H1 (cell line): ENCODE measurements around the gene ACSM2B. TPM values are rescaled to one million over a fixed set of nuclear protein-coding genes. Genes with fewer than 3 reads are reported as not detected.

ENCODE experiments used
- CTCF ChIA-PET: fragments of 300-600 bp; sonication (Branson Sonifier 250); formaldehyde crosslinking; loops from one replicate; lab custom pipeline; 2021; ENCODE audit not compliant: partially characterized antibody; lab: Charles Lee
- POLR2A ChIA-PET: fragments of 300-600 bp; sonication (Branson Sonifier 250); formaldehyde crosslinking; loops from one replicate; lab custom pipeline; 2021; ENCODE audit warnings: inconsistent platforms; ENCODE audit not compliant: partially characterized antibody; lab: Charles Lee
- DNase-seq, 2 experiments: peaks; one replicate each; pipeline versions ENCODE4 v3.0.0 to v3.0.0-alpha.2; 2010 to 2022; ENCODE audit warnings: low spot score in 2 of 2, low read depth in 1 of 2, mixed read lengths in 1 of 2
- FAIRE-seq: peaks from 2 replicates; lab custom pipeline; 2011; peaks lifted over from hg19 to GRCh38; lab: Jason Lieb, UNC
- H2AFZ ChIP-seq: 2 replicates; pipeline ENCODE4 v1.8.1; 2012; ENCODE audit warnings: low read length, inconsistent platforms
- H2AK5ac ChIP-seq: 2 replicates; pipeline ENCODE4 v1.6.1; 2013; ENCODE audit warnings: low read depth, low read length
- H2BK120ac ChIP-seq: replicated peaks from 2 replicates; pipeline ENCODE3; 2013; ENCODE audit warnings: low read depth, low read length, inconsistent platforms
- H2BK12ac ChIP-seq: 2 replicates; pipeline ENCODE4 v1.6.1; 2013; ENCODE audit warnings: low read depth, low read length
- H2BK15ac ChIP-seq: 2 replicates; pipeline ENCODE4 v1.6.1; 2013; ENCODE audit warnings: low read length
- H2BK20ac ChIP-seq: 2 replicates; pipeline ENCODE4 v1.6.1; 2013; ENCODE audit warnings: low read length
- H2BK5ac ChIP-seq: 2 replicates; pipeline ENCODE4 v1.6.1; 2013; ENCODE audit warnings: low read depth, low read length
- H3K14ac ChIP-seq: 2 replicates; pipeline ENCODE4 v1.6.1; 2013; ENCODE audit warnings: inconsistent platforms; ENCODE audit not compliant: insufficient read length
- H3K18ac ChIP-seq: 2 replicates; pipeline ENCODE4 v1.6.1; 2013; ENCODE audit warnings: low read length; ENCODE audit errors: extremely low read depth
- H3K23ac ChIP-seq: 2 replicates; pipeline ENCODE4 v1.6.1; 2013; ENCODE audit warnings: inconsistent platforms; ENCODE audit not compliant: insufficient read length
- H3K23me2 ChIP-seq: 2 replicates; pipeline ENCODE4 v1.6.1; 2013; ENCODE audit warnings: low read depth, low read length
- H3K27ac ChIP-seq: 2 replicates; pipeline ENCODE4 v1.6.1; 2011; ENCODE audit warnings: low read depth, low read length, inconsistent platforms
- H3K27me3 ChIP-seq, 4 experiments: replicated peaks in 1 of 4; 1 replicate in 1 of 4; 2 replicates in 3 of 4; pipeline versions ENCODE4 v1.6.1 to v1.8.1; 2011 to 2013; ENCODE audit warnings: low read length in 3 of 4, mild to moderate bottlenecking in 3 of 4, inconsistent platforms in 2 of 4, mixed read lengths in 2 of 4, moderate library complexity in 1 of 4; ENCODE audit not compliant: control insufficient read depth in 3 of 4, insufficient read depth in 3 of 4; ENCODE audit errors: extremely low read depth in 1 of 4
- H3K36me3 ChIP-seq, 4 experiments: 2 replicates each; pipeline versions ENCODE4 v1.6.1 to v1.8.1; 2011 to 2013; ENCODE audit warnings: mild to moderate bottlenecking in 4 of 4, low read length in 3 of 4, moderate library complexity in 2 of 4, control low read depth in 1 of 4, inconsistent platforms in 1 of 4; ENCODE audit not compliant: insufficient read depth in 4 of 4, control insufficient read depth in 2 of 4
- H3K4ac ChIP-seq: replicated peaks from 2 replicates; pipeline ENCODE3; 2013; ENCODE audit warnings: low read length, low read depth, mixed read lengths, inconsistent platforms; ENCODE audit not compliant: insufficient read length
- H3K4me1 ChIP-seq, 4 experiments: replicated peaks in 1 of 4; 1 replicate in 1 of 4; 2 replicates in 3 of 4; pipeline versions ENCODE4 v1.6.1 to v1.8.1; 2011 to 2013; ENCODE audit warnings: low read length in 3 of 4, inconsistent platforms in 2 of 4, mixed read lengths in 1 of 4; ENCODE audit not compliant: insufficient read depth in 4 of 4, control insufficient read depth in 3 of 4
- H3K4me2 ChIP-seq, 2 experiments: 2 replicates each; pipeline versions ENCODE4 v1.6.1 to v1.8.1; 2011 to 2013; ENCODE audit warnings: low read depth in 2 of 2, low read length in 2 of 2, control low read depth in 1 of 2, inconsistent platforms in 1 of 2, mild to moderate bottlenecking in 1 of 2; ENCODE audit not compliant: insufficient read depth in 1 of 2
- H3K4me3 ChIP-seq, 4 experiments: fragments of 200-600, 300-600 bp in 1 of 4; sonication (generic), shearing (Covaris generic), sonication (Bioruptor Twin) in 1 of 4; 2 replicates each; pipeline versions ENCODE4 v1.5.1 to v1.8.1; 2011 to 2016; ENCODE audit warnings: low read length in 4 of 4, low read depth in 3 of 4, control low read depth in 2 of 4, inconsistent platforms in 2 of 4, mild to moderate bottlenecking in 2 of 4, mixed read lengths in 1 of 4, moderate library complexity in 1 of 4; ENCODE audit not compliant: insufficient read depth in 2 of 4; ENCODE audit errors: extremely low read depth in 1 of 4
- H3K56ac ChIP-seq: replicated peaks from 2 replicates; pipeline ENCODE3; 2013; ENCODE audit warnings: low read depth, mild to moderate bottlenecking, mixed read lengths, low read length, inconsistent platforms; ENCODE audit not compliant: insufficient read length
- H3K79me1 ChIP-seq: 2 replicates; pipeline ENCODE4 v1.6.1; 2013; ENCODE audit warnings: low read depth, low read length, control low read depth
- H3K79me2 ChIP-seq, 2 experiments: 2 replicates each; pipeline versions ENCODE4 v1.6.1 to v1.8.1; 2012 to 2013; ENCODE audit warnings: low read length in 2 of 2, mild to moderate bottlenecking in 2 of 2, inconsistent platforms in 1 of 2; ENCODE audit not compliant: insufficient read depth in 2 of 2, control insufficient read depth in 1 of 2
- H3K9ac ChIP-seq, 4 experiments: replicated peaks in 1 of 4; 1 replicate in 1 of 4; 2 replicates in 3 of 4; pipeline versions ENCODE4 v1.6.1 to v1.8.1; 2011 to 2013; ENCODE audit warnings: low read depth in 3 of 4, low read length in 3 of 4, control low read depth in 2 of 4, mild to moderate bottlenecking in 2 of 4, moderate library complexity in 2 of 4, inconsistent platforms in 1 of 4; ENCODE audit errors: extremely low read depth in 1 of 4
- H3K9me3 ChIP-seq, 2 experiments: 2 replicates each; pipeline versions ENCODE4 v1.6.1 to v1.8.1; 2012 to 2013; ENCODE audit warnings: mild to moderate bottlenecking in 2 of 2, moderate library complexity in 2 of 2, control low read depth in 1 of 2, inconsistent platforms in 1 of 2, low read depth in 1 of 2, low read length in 1 of 2, mixed read lengths in 1 of 2; ENCODE audit not compliant: insufficient read depth in 2 of 2
- H4K20me1 ChIP-seq, 2 experiments: replicated peaks in 1 of 2; 2 replicates each; pipeline versions ENCODE3 to v1.8.1; 2011 to 2013; ENCODE audit warnings: inconsistent platforms in 2 of 2, low read length in 2 of 2, mild to moderate bottlenecking in 1 of 2; ENCODE audit not compliant: insufficient read depth in 2 of 2, control insufficient read depth in 1 of 2
- H4K5ac ChIP-seq: 2 replicates; pipeline ENCODE4 v1.6.1; 2013; ENCODE audit warnings: low read length, low read depth, mixed read lengths, inconsistent platforms; ENCODE audit not compliant: insufficient read length
- H4K8ac ChIP-seq: 2 replicates; pipeline ENCODE4 v1.8.0; 2013; ENCODE audit warnings: mild to moderate bottlenecking, moderate library complexity, low read length, inconsistent platforms; ENCODE audit not compliant: insufficient read depth; ENCODE audit errors: extremely low read depth
- H4K91ac ChIP-seq: replicated peaks from 2 replicates; pipeline ENCODE3; 2013; ENCODE audit warnings: low read length, mixed read lengths, inconsistent platforms; ENCODE audit not compliant: insufficient read length
- BACH1 ChIP-seq: IDR thresholded peaks from 2 replicates; pipeline ENCODE4 v1.6.1; 2012; ENCODE audit warnings: low read length, improper control_type of control experiment
- CHD1 ChIP-seq: IDR thresholded peaks from 2 replicates; pipeline ENCODE4 v1.6.1; 2012; ENCODE audit warnings: low read depth, low read length, improper control_type of control experiment
- CHD2 ChIP-seq: IDR thresholded peaks from 2 replicates; pipeline ENCODE4 v1.6.1; 2012; ENCODE audit warnings: low read length, improper control_type of control experiment
- CTBP2 ChIP-seq: IDR thresholded peaks from 2 replicates; pipeline ENCODE4 v1.7.0; 2011; ENCODE audit warnings: borderline replicate concordance, mild to moderate bottlenecking, moderate library complexity, mixed read lengths, low read length; ENCODE audit not compliant: insufficient read depth, insufficient read length
- CTCF ChIP-seq, 3 experiments: IDR thresholded peaks; 1 replicate in 2 of 3; 2 replicates in 1 of 3; pipeline versions ENCODE4 v1.5.1 to v1.6.1; 2011; ENCODE audit warnings: low read length in 3 of 3, mild to moderate bottlenecking in 3 of 3, inconsistent platforms in 2 of 3, low read depth in 1 of 3, moderate library complexity in 1 of 3; ENCODE audit not compliant: insufficient read depth in 1 of 3; ENCODE audit errors: control extremely low read depth in 1 of 3
- POLR2AphosphoS5 ChIP-seq: IDR thresholded peaks from 2 replicates; pipeline ENCODE4 v1.6.1; 2011; ENCODE audit warnings: low read depth, low read length
- RAD21 ChIP-seq, 2 experiments: IDR thresholded peaks in 1 of 2; conservative IDR thresholded peaks in 1 of 2; 2 replicates each; pipeline ENCODE4 v1.6.1; 2011; ENCODE audit warnings: low read depth in 2 of 2, low read length in 2 of 2, improper control_type of control experiment in 1 of 2, inconsistent platforms in 1 of 2, mild to moderate bottlenecking in 1 of 2, moderate library complexity in 1 of 2
- SP1 ChIP-seq: IDR thresholded peaks from 2 replicates; pipeline ENCODE4 v1.6.1; 2011; ENCODE audit warnings: low read depth, low read length
- SP4 ChIP-seq: IDR thresholded peaks from 2 replicates; pipeline ENCODE4 v1.6.1; 2012; ENCODE audit warnings: low read length, inconsistent platforms
- TAF1 ChIP-seq: IDR thresholded peaks from 2 replicates; pipeline ENCODE4 v1.6.1; 2011; ENCODE audit warnings: mild to moderate bottlenecking, low read depth, low read length
- WGBS, 2 experiments: shearing (Covaris generic) in 1 of 2; methylation state at CpG; one replicate each; pipeline versions ENCODE4 v1.1.6 to v1.1.7; 2013 to 2015; ENCODE audit warnings: low lambda C conversion rate in 2 of 2, mixed read lengths in 2 of 2, inconsistent platforms in 1 of 2, low coverage in 1 of 2, missing lambda C conversion rate in 1 of 2; ENCODE audit not compliant: insufficient replicate concordance in 2 of 2, insufficient coverage in 1 of 2, insufficient read length in 1 of 2; ENCODE audit errors: extremely low coverage in 1 of 2, missing lambda C conversion rate in 1 of 2; 5-methylcytosine and 5-hydroxymethylcytosine counted together
- polyA plus RNA-seq, 7 experiments: library from polyadenylated mRNA; depleted of rRNA in 3 of 7; stranded (reverse) in 5 of 7; unstranded in 2 of 7; fragments of >200 nt in 5 of 7; fragments of 200-250 nt in 2 of 7; gene quantifications; 1 replicate in 5 of 7; 2 replicates in 1 of 7; 4 replicates in 1 of 7; pipeline versions ENCODE4 v1.2.1 to v1.2.3, GENCODE V29; 2011 to 2013; ENCODE audit warnings: missing spikeins in 2 of 7, mixed read lengths in 2 of 7
- total RNA-seq: library from RNA; stranded (reverse); fragmentation: NEBNext Ultra II Directional; extraction: Animal tissue kit (Norgen Biotek cat#: 25700); gene quantifications from 2 replicates; pipeline ENCODE4 v1.2.1, GENCODE V29; 2021

Gene ACSM2B
- total and polyA plus RNA-seq, 2 of the 8 experiments (the other 6 are each of a cell fraction or from before 2014, with no cell fraction given): not detected

GRCh38 chr16:20614186-20615141, 38.3 kb upstream of the ACSM2B start:
- DNase-seq (no peak), FAIRE-seq (no peak)
- H3K18ac ChIP-seq: no peak overlapping the region
- no peak overlapping the region for H3K4ac ChIP-seq
- H3K23ac ChIP-seq: no peak overlapping the region
- H3K79me2 ChIP-seq: no peaks in the 10 kb centered on the region
- no peak overlapping the region for H2AFZ ChIP-seq
- no peak overlapping the region for H3K9ac ChIP-seq
- no peak overlapping the region for H4K5ac ChIP-seq
- no peak overlapping the region; the same call in 1 of the 2 replicates for H4K8ac ChIP-seq
- H3K79me1 ChIP-seq: no peaks in the 10 kb centered on the region
- H3K4me2 ChIP-seq: no peak overlapping the region
- ChIA-PET POLR2A (no interaction called here), CTCF (interaction anchor here (0.8 to 1.8 kb wide), 3 partner anchors 12 to 82 kb away, joined by 3 to 9 read pairs (median 4); no protein-coding TSS in a partner anchor)
- H4K91ac ChIP-seq: no peak overlapping the region
- H2BK20ac ChIP-seq: no peak overlapping the region
- no peak overlapping the region for H3K4me3 ChIP-seq
- 84% methylated on average over 3 of the region's 3 CpGs; no CpG with 5 or more reads in 1 of the 2 experiments for WGBS, 2 experiments
- no peak overlapping the region for H2AK5ac ChIP-seq
- H3K27ac ChIP-seq: no peak overlapping the region
- H3K23me2 ChIP-seq: no peaks in the 10 kb centered on the region
- no peak overlapping the region for H2BK12ac ChIP-seq
- H3K14ac ChIP-seq: no peak overlapping the region
- H3K9me3 ChIP-seq: no peaks in the 10 kb centered on the region
- no peak overlapping the region for H2BK5ac ChIP-seq
- no peak overlapping the region for H3K56ac ChIP-seq
- no peaks in the 10 kb centered on the region for H3K36me3 ChIP-seq
- no peaks in the 10 kb centered on the region for H4K20me1 ChIP-seq
- H3K4me1 ChIP-seq: peaks cover 0 to 3% (median 0%) of the 10 kb centered on the region in 4 experiments; a peak in 1 of 7 replicates
- H2BK15ac ChIP-seq: no peak overlapping the region
- no peak overlapping the region for H2BK120ac ChIP-seq
- H3K27me3 ChIP-seq: no peaks in the 10 kb centered on the region
- TF ChIP-seq TAF1 (no peak), POLR2AphosphoS5 (no peak), SP4 (no peak), CHD2 (no peak), CHD1 (no peak), RAD21 (IDR thresholded peaks at IDR 0.05 in 1 of 2, conservative IDR thresholded peaks at IDR 0.05 in 1 of 2; ENCODE audit: low read depth in 2 of 2, low read length in 2 of 2) (no peak), SP1 (no peak), CTCF (IDR thresholded peaks at IDR 0.05; ENCODE audit: control extremely low read depth in 1 of 3, insufficient read depth in 1 of 3, low read depth in 1 of 3, low read length in 3 of 3) (no peak), BACH1 (no peak), CTBP2 (no peak)
